Suppressor macrophage treated with lipopolysaccharide for 4 hours (primary cell): ENCODE results near the gene TRAK1.
"Not testable (repeated sequence)": the region's sequence is repeated elsewhere in the genome, so short reads cannot be mapped to it uniquely, and the experiment has no call there.

Experiments used
- DNase-seq: peaks from one replicate; pipeline ENCODE4 v3.0.0-alpha.2; 2020

Gene TRAK1, protein sequence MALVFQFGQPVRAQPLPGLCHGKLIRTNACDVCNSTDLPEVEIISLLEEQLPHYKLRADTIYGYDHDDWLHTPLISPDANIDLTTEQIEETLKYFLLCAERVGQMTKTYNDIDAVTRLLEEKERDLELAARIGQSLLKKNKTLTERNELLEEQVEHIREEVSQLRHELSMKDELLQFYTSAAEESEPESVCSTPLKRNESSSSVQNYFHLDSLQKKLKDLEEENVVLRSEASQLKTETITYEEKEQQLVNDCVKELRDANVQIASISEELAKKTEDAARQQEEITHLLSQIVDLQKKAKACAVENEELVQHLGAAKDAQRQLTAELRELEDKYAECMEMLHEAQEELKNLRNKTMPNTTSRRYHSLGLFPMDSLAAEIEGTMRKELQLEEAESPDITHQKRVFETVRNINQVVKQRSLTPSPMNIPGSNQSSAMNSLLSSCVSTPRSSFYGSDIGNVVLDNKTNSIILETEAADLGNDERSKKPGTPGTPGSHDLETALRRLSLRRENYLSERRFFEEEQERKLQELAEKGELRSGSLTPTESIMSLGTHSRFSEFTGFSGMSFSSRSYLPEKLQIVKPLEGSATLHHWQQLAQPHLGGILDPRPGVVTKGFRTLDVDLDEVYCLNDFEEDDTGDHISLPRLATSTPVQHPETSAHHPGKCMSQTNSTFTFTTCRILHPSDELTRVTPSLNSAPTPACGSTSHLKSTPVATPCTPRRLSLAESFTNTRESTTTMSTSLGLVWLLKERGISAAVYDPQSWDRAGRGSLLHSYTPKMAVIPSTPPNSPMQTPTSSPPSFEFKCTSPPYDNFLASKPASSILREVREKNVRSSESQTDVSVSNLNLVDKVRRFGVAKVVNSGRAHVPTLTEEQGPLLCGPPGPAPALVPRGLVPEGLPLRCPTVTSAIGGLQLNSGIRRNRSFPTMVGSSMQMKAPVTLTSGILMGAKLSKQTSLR

DNA sequence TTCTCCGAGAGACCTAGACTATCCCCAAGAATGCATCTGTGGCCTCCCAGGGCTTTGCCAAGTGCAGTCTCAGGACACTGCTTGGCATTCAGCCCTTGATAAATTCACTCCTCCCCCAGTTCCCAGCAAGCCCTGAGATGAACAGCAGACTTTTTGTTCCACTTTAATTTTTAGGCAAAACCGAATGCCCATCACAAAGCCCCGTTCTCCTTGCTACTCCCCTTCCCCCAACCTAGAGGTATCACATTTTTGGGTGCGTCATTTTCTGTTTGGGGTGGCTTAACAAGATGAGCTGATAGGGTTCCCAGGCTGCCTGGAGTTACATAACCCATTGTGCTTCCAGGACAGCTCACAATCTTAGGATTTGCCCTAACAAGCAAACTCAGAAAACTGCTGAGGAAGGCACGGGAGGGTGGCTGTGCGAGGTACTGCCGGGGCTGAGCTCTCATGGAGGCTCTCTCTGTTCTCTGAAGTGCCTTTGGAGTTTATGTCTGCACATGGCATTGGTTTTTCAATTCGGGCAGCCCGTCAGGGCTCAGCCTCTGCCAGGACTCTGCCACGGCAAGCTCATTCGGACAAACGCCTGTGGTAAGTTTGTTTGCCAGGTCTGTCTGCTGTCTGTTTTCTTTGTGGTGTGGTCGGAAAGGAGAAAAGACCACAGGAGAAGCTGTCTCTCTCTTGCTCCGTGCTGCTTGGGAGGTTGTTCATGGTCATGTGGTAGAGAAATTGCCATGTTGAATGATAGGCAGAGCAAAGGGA lies at the start of gene TRAK1:
Gene TRAK1 (plus strand): TSS at position 385 of the 759 bp plus-strand sequence. CDS start 113 bp downstream, at position 498.
- DNase-seq: no peak

- no peak for DNase-seq
Observed at GRCh38 chr3:42042747-42043098, 48.4 kb upstream of the TRAK1 start.

GRCh38 chr3:42043099-42043813 lies 47.9 kb upstream of the TRAK1 start:
- no peak for DNase-seq

- no peak for DNase-seq
Observed at GRCh38 chr3:42045708-42046243, 45.4 kb upstream of the TRAK1 start.

DNA sequence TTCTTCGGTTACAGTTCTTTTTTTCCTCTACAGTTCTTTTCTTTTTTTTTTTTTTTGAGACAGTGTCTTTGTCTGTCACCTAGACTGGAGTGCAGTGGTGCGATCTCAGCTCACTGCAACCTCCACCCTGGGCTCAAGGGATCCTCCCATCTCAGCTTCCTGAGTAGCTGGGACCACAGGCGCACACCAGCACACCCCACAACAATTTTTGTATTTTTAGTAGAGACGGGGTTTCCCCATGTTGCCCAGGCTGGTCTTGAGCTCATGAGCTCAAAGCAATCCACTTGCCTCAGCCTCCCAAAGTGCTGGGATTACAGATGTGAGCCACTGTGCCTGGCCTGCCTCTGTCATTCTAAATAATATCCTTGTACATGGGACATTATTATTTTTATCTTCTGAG lies 42.6 kb upstream of the TRAK1 start:
- DNase-seq: not testable (repeated sequence)

DNA sequence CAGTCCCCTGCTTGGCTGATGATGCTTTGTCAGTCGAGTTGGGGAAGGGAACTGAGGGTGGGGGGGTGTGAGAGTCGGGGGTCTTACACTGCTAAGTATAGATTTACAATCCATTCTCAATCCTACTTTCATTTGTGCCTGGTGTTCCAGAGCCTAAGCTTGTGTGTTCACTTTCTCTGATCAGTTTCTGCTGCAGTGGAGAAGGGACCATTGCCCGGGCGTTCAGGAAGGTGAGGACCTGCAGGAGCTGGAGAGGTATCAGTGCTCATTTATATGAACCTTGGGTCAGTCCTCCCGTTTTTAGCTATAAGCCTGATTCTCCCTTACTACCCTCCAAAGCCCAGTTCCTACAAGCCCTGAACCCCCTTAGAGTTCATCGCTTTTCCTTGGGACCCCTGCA lies 41.0 kb upstream of the TRAK1 start:
- no peak for DNase-seq

DNA sequence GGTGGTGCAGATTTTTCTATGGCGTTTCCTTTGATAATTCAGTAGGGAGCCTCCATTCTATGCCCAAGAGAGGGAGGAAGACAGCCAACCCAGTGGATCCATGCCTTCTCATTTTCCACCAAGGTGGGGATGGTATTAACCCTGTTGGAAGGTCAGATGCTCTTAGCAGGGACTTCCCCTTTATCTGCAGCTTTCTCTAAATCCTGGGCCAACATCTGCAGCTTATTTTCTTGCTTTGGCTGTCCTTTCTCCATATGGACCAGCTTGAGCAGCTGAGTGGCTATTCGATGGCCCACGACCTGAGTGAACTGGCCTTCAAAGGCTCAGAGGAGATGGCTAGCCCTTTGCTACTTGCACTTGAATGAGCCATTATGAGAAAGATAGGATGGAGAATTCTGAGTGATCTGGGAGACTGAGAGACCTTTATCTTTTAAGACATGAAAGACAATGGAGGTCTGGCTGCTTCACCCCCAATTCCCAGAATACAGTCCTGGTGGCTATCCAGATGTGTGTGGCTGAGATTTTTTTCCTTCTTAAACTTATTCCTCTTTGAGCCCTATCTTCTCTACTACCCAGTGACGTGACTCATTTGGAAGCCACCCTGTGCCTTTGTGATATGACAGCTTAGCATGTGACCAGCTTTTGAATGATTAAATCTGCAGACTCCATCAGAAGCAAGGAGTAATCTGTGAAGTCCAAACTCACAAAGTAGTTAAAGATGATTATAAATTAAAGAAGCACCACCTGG lies 39.6 kb upstream of the TRAK1 start:
- DNase-seq: peak; percentile 70

GRCh38 chr3:42052132-42052483 lies 39.0 kb upstream of the TRAK1 start:
- no peak for DNase-seq

GRCh38 chr3:42052484-42053351 lies 38.4 kb upstream of the TRAK1 start:
- no peak for DNase-seq

DNA sequence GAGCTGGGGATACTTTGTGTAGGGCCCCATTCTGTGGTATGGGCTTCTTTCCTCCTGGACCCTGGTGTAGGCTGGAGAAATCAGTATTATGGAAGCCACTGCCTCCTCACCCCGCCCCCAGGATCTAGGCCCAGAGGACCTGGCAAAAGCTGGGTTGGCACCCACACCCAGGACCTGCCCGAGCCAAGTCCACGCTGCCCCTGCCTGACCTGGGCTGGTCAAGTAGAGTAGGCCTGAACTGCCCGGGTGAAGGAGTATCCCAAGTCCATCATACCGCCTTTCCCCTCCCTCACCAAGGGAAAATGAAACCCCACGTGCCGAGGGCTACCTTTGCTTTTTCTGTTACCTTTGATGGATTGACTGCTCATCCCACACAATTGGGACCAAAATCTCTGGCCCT lies 37.7 kb upstream of the TRAK1 start:
- DNase-seq: no peak

- DNase-seq: no peak
Observed at GRCh38 chr3:42055291-42055690, 35.9 kb upstream of the TRAK1 start.

- DNase-seq: no peak
Observed at GRCh38 chr3:42056840-42057239, 34.3 kb upstream of the TRAK1 start.

DNA sequence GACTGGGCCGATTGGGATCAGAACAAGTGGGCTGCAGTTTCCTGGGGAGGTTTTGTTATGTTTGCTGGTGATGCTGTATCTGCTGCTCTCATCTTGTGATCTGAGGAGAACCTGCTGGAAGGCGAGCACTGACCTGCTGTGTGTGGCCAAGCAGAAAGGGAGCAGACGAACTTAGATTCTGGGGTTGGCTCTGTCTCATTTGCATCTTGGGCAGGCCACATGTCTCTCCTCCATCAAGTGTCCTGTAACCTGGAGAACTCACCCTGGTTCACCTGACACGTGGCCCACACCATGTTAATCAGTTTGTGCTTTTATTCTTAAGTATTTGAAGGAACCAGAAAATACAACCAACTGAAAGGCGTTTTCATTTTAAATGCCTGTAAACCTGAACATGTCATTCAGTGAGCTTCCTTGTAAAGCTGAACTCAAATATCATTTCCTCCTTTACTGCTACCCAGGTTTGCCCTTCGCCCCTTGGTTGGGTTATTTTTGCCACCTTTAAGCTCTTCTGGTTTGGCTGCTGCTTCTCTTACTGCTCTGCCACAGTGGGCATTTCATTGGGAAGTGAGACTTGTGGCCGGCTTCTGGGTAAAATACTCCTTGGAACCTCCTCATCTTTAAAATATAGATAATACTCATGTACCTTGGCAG lies 33.5 kb upstream of the TRAK1 start:
- no peak for DNase-seq

GRCh38 chr3:42061025-42061712 lies 30.0 kb upstream of the TRAK1 start:
- peak; percentile 43 for DNase-seq

DNA sequence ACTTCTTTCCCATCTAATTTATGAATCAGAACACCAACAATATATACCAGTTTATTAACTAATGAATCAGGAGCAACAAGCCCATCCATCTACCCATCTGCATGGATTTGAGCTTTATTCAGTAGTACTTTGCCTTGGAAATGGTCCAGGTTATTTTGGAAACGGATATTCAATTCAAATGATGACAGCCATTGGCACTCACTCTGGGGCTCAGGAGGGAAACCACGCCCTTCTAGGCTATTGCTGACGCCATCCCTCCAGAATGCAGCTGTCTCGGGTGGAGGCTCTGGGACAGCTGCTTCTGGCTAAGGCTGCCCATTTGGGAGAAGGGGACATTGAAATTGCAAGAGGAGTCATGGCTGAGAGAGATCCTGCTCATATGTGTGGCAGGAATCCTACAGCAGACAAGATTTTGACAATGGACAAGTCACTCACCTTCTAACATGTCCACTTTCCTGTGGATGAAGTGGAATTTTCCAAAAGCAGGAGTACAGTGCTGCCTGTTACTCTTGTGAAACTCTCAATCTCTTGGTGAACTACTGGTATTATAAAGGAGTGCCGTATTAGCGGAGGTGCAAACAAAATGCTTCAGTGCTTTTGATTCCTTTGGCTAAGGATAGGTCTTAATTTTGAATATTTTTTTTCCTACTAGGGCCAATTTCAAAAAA lies 29.3 kb upstream of the TRAK1 start:
- DNase-seq: peak; percentile 66

- DNase-seq: no peak
Observed at GRCh38 chr3:42062464-42062863, 28.7 kb upstream of the TRAK1 start.

GRCh38 chr3:42063888-42064287 lies 27.3 kb upstream of the TRAK1 start:
- DNase-seq: no peak

DNA sequence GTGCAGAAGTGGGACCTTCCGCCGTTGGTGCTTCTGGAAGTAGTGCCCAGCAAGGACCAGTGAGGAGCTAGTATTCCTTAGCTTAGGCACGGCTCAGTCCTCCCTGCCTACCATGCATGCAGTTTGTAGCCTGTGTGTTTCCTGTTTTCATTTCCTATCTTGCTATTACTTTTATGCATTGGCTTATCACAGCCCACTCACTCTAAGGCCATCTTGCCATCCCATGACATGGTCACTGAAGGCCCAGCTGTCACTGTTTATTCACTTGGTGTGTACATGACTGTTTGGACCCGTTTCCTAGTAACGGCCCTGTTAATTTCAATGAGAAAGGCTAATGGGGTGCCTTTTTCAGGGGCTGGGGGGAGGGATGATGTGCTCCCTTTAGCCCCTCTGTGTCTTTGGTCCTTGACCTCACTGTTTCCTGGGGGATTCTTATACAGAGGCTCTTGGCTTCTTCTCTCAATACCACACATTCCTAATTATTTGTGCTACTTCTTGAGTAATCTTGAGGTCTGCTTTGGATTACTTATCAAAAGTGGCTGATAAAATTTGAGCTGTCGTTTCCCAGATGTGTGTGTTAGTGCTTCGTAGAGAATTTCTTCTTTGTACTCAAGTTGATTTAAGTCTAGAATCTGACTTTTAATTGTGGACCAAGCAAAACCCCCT lies 24.5 kb upstream of the TRAK1 start:
- peak; percentile 67 for DNase-seq
